HG03565 (cell line): Measurements from ENCODE around the gene SGCE.
A peak's percentile ranks its signal among the peaks of the same experiment; 100 is the strongest.

Experiments
- ATAC-seq: cut with Tn5 transposase; IDR thresholded peaks from one replicate; pipeline ENCODE4 v1.9.1; 2021; ENCODE audit warnings: mild to moderate bottlenecking, moderate library complexity; ENCODE audit not compliant: unreplicated experiment

SGCE gene

GRCh38 chr7:94632338-94633013 is 23.5 kb downstream of the SGCE start:
- peak; percentile 68 for ATAC-seq

GRCh38 chr7:94630855-94631254 is 25.1 kb downstream of the SGCE start:
- ATAC-seq, result no peak

- no peak for ATAC-seq
Measured at GRCh38 chr7:94623820-94624219, 32.1 kb downstream of the SGCE start.

- no peak for ATAC-seq
Measured at GRCh38 chr7:94621120-94621519, 34.8 kb downstream of the SGCE start.

- ATAC-seq, result peak; percentile 98
Measured at GRCh38 chr7:94620703-94621118, 35.2 kb downstream of the SGCE start.

- ATAC-seq, result no peak
Measured at GRCh38 chr7:94618126-94618525, 37.8 kb downstream of the SGCE start.

- ATAC-seq, result no peak
Measured at GRCh38 chr7:94616855-94617254, 39.1 kb downstream of the SGCE start.

GRCh38 chr7:94615666-94616065 is 40.3 kb downstream of the SGCE start:
- no peak for ATAC-seq

GRCh38 chr7:94612661-94613060 is 43.3 kb downstream of the SGCE start:
- ATAC-seq, result no peak

GRCh38 chr7:94612253-94612652 is 43.7 kb downstream of the SGCE start:
- no peak for ATAC-seq

GRCh38 chr7:94609561-94609960 is 46.4 kb downstream of the SGCE start:
- ATAC-seq, result no peak

- peak; percentile 85 for ATAC-seq
Measured at GRCh38 chr7:94605031-94605430, 50.9 kb downstream of the SGCE start.

GRCh38 chr7:94602181-94602580 is 53.8 kb downstream of the SGCE start:
- no peak for ATAC-seq

GRCh38 chr7:94600267-94600666 is 55.7 kb downstream of the SGCE start:
- ATAC-seq, result no peak

GRCh38 chr7:94595717-94596116 is 60.2 kb downstream of the SGCE start:
- ATAC-seq, result no peak

GRCh38 chr7:94594882-94595281 is 61.1 kb downstream of the SGCE start:
- ATAC-seq, result no peak

- ATAC-seq, result peak; percentile 71
Measured at GRCh38 chr7:94591176-94591575, 64.8 kb downstream of the SGCE start.

GRCh38 chr7:94590526-94591162 is 65.3 kb downstream of the SGCE start:
- no peak for ATAC-seq

- no peak for ATAC-seq
Measured at GRCh38 chr7:94588075-94588474, 67.9 kb downstream of the SGCE start.

- no peak for ATAC-seq
Measured at GRCh38 chr7:94584113-94584512, 71.8 kb downstream of the SGCE start.

GRCh38 chr7:94580601-94581000 is 75.3 kb downstream of the SGCE start:
- ATAC-seq, result no peak

GRCh38 chr7:94579470-94579869 is 76.5 kb downstream of the SGCE start:
- ATAC-seq, result no peak

- no peak for ATAC-seq
Measured at GRCh38 chr7:94578614-94579013, 77.3 kb downstream of the SGCE start.
